Kidney tubule cell (primary cell): ENCODE data around the gene BOC.

Experiments used
- DNase-seq: peaks from one replicate; pipeline ENCODE4 v3.0.0-alpha.2; 2018; ENCODE audit warnings: low spot score

BOC gene

DNA sequence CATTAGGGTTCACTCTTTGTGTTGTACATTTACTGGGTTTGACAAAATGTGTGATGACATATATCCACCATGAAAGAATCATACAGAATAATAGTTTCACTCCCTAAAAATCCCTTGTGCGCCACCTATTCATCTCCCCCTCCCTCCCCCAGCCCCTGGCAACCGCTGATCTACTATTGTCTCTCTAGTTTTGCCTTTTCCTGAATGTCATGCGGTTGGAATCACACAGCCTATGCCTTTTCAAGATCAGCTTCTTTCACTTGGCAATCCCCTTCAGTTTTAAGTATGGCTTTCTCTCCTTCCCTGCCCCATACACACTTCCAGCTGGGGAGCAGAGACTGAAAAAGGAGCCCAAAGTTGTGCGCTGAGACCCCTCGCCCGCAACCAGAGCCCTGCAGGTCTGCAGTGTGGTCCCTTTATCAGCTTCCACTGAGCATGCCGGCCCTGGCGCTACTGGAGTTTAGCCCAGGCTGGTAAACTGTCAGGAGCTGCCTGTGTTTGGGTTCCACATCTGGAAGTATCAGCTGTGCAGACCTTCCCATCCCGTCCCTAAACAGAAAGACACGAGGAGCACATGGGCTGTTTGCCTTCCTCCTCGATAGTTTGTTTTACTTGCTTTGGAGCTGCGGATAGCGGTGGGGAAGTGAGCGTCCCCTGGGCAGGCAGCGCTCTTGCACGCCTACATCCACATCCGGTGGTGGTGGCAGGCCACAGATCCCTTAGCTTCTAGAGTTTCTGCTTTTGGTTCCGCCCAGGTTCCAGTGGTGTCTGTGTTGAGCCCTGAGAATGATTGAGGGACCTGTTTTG lies 12.3 kb downstream of the BOC start:
- no peak for DNase-seq

DNA sequence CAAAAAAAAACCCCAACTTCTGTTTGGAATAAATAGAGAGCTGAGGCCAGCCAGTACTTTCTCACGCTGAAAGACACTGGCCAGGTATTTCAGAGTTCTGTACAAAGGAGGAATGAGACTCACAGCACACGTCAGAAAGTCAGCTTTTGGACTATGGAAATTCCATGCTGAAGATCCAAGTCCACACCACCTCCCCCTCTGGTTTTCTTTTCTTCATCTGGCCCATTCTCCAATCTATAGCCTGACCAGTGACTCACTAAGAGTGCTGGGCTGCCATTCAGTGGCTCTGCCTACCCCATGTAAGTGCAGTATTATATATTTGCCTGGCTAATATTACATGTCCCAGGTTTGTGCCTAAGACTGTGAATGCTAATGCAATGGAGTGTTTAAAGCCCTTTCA lies 13.9 kb downstream of the BOC start:
- no peak for DNase-seq

DNA sequence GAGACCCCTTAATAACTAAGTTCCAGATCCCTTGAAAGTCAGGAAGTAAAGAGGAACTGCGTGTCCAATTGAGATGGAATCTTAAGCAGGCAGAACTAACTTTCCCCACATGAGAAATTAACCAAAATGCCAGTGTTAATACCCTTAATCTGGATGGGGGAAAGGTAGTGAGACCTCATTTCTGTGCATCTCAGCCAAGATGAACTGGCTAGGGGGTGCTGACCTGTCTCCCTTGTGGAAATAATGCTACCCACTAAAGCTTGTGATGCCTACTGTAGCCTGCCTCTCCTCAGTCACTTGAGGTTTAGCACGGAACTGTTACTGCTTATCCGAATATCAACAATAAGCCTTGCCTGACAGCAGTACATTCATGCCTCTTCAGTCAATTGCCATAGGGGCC lies 15.1 kb downstream of the BOC start:
- DNase-seq = no peak

DNA sequence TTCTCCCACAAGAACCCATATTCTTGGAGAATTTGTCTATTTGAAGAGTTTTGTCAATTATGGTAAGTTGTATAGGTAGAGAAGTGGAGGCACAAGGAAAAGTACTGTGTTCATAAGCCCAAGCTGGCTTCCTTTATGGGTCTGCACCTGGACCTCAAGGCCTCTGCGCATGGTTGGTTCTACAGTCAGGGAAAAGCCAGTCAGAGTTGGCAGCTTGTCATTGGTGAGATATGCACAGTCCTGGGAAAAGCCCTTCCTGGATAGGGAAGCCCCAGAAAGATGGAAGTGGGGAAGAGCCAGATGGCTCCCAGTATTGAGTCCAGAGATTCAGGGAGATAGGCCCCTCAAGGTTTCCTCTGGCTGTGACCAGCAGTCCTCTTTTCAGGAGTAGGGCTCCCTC lies 15.8 kb downstream of the BOC start:
- peak; percentile 63 for DNase-seq

DNA sequence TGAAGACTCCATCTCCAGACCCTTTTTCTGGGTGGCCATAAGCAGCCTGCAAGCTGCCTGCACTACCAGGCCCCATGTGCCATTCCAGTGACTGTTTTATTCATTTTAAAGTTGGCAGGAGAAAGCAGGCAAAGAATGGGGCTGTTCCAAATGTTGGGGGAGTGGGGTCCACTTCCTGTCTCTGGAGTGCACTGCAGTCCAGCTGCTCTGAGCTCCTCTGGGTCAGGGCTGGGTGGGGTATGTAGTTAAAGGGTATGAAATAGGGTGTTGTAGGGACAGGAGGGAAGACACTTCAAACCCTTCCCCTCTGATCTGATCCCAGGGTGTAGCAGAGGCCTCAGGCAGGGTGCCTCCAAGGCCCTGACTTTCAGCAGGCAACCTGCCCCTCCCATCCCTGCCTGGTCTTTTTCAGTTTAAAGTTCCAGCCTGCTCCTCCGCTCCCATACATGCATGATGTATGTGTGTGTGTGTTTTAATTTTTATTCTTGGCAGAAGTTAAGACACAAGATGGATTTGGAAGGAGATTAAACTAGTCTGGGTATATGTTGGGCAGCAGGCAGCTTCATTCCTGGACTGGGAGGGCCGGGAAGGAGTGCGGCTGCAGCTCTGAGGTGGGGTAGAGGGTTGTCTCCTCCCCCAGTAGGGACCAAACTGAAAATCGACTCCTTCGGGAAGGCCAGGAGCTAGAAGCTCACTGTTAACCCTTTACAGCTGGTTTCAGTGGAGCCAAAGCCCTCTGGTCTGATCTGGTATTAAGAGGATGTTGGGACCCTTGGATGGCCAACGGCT lies 17.3 kb downstream of the BOC start:
- no peak for DNase-seq

DNA sequence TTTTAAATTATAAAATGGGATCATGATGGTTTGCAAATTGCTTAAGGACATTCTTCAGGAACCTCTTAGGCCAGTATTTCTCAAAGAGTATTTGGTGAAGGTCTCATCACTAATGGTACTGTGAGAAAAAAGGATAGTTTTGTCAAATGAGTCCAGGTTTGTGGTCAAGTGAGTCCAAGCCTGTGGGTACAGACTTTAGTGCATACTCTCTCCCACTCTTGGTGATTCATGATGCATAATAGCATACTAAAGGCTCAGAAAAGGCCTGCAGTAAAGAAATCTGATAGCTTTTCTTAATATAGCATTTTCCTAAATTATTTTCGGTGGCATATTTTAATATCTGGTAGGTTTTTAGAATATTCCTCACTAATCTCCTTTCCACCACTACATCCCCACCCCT lies 20.0 kb downstream of the BOC start:
- DNase-seq = peak; percentile 70

DNA sequence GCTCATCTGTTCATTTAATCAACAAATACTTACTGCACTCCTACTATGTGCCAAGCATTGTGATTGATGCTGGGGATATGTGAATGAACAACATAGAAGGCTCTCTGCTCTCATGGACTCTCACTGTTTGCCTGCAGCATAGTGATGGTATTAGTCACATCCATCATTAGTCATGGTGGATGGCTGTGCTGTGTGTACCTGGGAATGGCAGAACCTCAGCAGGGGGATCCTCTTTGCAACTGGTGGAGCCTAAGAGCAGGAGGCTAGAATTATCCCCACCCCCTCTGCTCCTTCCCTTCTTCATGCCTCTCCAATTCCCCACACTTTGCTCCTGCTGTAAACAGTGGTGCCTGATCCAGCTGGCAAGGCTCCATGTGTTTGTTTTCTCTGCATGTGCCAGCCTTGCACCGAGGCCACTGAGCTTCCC lies 20.5 kb downstream of the BOC start:
- DNase-seq = peak; percentile 96

DNA sequence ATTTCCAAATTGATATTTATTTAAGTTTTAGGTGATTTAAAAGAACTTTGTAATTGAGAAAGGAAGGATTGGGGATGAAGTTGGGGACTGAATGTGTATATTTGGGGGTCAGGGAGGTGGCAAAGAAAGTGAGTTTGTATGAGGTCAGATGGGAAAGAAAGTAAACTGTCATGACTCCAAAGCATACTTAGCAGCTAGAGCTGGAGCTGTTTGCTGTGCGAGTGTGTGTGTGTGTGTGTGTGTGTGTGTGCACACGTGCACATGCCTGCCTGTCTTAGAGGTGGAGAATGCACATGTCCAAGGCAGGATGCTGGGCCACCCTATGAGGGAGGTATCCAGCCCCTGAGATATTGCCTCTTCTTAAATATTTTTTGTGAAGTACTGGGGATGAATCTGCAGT lies 21.0 kb downstream of the BOC start:
- DNase-seq = no peak

DNA sequence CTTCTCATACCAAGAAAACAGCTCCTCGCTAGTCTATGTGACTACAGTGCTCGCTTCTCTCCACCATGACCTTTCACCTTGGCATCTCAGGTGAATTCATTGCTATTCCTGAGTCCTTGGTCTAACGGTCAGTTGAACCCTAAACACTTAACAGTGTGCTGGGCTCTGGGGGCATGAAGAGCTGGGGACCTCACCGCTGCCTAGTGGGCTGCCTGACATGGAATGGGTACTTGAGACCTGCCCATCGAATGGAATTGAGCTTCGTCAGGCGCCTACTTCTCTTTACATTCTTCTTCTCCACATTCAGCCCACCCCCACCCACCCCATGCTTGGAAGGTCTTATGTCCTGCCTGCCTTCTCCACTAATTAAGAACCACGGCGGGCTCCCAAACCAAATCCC lies 22.1 kb downstream of the BOC start:
- no peak for DNase-seq

DNA sequence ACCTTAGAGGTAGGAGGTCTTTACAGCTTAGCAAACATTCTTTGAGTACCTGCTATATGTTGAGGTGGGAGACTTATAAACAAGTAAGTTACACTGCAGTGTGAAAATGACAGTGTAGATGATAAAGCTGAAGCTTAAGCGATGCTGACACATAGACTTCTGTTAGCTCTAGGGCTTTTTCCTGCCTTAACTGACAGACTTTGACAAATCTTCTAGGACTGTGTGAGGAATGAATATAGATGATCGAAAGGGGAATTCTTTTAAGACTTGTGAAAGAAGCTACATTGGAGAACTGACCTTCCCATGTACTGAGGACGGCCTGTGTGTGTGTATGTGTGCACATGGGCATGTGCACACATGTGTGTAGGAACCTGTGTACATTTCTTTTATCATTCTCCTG lies 22.7 kb downstream of the BOC start:
- DNase-seq = no peak

DNA sequence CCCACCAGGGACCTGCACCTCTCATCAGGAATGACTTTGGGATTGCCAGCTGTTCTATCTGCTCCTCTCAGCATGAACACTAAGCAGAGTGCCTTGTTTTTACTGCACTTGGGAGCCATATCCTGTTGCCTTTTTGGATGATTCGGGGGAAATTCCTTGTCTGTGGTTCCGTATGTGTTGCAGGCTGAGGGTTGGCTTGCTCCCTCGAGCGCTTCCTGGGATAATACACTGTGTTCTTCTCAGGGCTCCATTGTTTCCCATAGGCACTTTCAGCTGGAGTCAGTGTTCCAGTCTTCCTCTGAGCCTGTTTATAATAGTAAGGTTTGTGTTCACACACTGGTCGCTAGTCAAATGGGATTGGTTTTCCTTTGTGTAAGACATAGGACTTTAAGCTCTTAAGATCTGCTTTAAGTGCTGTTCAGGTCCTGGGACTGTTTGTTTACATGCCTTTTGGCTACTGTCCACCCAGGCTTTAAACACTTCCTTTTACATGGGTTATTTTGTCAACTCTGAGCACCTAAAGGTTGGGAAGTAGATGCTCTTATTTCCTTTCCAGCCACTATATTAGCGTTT lies 23.4 kb downstream of the BOC start:
- peak; percentile 36 for DNase-seq

DNA sequence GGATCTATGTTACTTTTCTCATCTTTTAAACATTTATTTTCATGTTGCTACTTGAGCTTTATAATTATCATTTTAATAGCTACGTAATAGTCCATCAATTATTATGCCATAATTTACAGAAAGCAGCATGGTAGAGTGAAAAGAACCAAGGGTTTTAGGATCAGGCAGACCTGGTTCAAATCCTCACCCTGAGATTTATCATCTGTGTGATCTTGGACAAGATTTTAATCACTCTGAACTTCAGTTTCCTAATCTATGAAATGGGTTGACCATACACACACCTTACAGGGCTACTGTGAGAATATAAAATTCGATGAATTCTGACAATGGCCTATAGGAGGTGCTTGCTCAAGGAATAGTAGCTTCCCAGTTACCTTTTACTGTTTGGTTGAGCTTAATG lies 27.1 kb downstream of the BOC start:
- DNase-seq = no peak

DNA sequence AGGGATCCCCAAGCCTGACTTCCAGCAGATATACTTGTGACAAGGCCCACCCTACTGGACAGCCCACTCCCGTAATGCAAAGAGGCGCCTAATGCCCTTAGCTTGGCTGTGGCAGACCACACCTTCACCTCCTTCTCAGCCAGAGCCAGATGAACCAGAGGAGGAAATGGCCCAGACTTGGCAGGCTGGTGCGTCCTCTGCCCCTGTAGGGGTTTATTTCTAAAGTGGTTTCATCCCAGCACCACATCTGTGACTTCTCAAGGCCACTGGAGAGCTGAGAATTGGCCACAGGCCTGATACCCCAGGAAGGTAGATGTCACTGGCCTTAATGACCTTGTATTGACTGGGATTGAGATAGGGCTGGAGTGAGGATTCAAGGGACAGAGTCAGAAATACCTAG lies 29.5 kb downstream of the BOC start:
- no peak for DNase-seq

DNA sequence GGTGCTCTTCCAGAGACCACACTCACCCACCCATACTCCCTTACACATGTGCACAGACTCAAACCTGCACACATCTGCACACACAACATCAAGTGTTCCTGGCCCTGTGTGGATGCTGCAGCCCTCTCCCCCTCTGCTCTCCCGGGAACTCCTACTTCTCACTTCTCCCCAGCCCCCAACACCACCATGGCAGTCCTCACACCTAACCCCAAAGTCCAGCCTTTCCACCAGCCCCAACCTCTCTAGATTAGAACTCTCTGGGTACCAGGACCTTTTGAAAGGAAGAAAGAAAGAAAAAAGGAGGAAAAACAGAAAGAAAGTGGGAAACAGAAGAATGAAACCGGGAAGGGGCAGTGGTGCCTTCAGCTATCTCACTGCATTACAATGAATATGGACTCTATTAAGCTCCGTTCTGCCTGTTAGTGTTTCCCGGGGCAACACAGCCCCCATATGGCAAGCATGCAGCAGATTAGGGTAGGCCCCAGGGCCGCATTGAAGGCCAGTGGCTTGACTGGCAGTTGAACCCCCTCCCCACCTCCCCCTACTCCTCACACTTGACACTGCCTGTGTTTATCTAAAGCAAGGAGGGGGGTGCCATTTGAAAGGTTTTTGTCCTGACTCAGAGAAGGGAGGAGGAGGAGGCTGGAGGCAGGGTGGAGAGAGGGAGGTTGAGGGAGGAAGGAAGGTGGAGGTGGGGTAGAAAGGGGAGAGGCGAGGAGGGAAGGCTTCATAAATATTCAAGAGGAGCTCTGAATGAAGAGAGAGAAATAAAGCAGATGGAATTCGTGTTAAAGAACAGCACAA lies 30.1 kb downstream of the BOC start:
- peak; percentile 50 for DNase-seq

DNA sequence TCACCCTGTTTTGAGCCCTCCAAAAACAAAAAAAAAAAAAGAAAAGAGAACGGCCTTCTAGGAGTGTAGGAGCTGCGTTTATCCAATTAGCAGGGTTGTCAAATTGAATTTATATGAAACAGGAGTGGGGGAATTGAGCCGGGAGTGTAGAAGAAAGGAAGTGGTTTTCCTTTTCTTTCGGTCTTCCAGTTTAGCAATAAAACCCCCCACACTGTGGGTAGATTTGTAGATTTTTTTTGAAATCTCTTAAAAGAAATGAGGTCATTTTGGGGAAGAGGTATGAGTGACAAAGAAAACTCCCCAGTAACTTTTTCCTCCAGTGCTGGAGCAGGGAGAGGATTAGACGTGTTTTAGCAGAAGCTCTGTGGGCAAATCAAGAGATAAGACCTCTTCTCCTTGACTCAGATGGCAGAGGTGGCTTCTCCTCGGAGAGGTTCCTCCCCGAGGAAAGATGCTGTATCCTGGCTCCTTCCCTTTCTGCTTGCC lies 30.8 kb downstream of the BOC start:
- DNase-seq = peak; percentile 9

DNA sequence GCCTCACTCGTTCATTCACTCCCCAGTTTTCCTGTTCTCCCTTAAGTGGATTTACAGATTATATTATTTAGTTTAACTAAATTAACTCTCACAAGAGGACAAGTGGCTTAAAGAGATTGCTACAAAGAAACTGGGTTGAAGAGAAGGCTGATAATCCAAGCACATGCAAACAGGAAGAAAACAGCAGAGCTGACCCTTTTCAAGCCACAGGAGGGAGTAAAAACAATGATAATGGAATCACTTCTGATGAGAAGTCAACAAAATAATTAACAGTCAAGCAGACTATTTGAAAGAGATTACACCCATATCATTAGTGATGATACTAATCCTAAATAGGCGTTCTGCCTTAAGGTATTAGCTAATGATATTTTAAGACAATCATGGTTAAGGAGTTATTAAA lies 31.7 kb downstream of the BOC start:
- no peak for DNase-seq

DNA sequence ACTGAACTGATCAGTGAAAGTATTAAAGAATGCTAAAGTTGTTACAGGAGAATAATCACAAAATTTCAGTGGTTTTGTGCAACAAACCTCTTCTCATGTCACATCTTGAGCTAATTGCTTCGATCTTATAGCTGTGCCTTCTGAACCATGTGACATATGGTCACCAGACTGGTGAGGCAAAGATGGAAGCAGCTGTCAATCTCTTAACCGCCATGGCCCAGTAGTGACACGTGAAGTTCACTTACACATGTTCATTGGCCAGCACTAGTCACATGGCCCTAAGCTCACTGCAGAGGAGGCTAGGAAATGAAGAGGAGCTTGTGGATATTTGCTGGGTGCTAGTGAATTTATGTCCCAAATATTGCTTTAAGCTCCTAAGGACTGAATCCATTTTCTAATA lies 32.5 kb downstream of the BOC start:
- DNase-seq = no peak

DNA sequence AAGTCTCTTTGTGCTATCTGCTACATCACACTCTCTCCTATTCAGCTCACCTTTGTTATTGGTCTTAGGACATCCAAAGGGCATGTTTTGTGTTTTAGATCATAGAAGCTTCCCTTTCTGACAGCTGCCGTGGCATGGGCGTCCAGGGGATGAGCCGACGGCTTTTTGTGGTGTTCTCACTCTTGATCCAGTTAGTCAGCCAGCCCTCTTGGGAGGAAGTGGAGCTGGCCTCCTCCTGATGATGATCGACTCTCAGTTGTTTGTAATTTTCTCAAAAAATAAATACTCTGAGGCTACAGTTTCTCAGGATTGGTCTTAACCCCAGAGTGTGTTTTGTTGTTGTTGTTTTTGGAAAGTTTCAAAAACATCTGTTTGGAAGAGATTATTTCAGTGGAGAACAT lies 34.4 kb downstream of the BOC start:
- no peak for DNase-seq

DNA sequence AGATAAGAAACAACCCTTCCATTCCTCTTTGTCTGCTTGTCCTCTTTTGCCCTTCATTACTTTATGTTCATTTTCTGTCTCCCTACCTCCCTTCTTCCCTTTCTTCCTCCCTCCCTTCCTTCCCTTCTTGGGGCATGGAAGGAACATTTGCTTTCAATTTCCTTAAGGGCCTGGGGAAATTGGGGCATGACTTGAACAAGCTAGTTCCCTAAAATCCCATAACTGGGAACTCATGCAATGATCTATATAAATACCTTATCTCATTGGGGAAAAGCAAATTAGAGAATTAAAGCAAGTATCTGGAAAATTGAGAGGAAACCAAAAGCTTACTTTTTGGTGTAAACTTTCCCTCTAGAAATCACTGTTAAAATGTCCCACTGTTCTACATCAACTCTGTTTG lies 35.7 kb downstream of the BOC start:
- DNase-seq = no peak

DNA sequence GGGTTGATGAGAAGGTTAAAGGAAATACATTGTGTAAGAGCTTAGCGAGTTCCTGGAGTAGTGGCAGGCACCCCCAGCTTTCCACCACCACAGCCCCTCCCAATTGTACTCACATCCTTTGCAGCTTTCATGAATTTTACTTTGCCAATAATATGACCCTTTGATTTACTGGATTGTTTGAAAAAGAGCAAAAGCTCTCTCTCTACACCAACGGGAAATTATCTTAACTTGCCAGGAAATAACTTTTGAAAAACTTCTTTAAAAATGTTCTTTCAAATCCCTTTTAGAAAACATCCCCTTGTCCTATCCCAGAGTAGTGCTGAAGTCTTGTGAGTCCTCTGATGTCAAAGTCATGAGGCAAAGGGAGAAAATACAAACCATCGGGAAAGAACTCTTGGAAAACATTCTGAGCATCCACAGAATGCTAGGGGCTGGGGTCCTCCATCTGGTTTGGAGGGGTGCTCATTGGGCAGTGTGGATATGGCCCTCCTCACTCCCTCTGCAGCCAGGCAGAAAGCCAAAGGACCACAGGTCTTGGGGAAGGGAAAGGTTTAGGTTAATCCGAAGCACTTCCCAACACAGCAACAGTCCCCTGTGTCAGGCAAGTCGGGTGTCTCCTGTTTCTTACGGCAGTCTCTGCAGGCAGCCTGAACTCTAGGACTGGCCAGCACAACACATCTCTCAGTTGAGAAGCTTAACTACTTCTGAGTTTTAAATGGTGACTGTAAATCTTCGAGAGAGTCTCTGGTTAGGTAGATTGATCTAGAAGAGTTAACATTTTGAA lies 36.5 kb downstream of the BOC start:
- no peak for DNase-seq

DNA sequence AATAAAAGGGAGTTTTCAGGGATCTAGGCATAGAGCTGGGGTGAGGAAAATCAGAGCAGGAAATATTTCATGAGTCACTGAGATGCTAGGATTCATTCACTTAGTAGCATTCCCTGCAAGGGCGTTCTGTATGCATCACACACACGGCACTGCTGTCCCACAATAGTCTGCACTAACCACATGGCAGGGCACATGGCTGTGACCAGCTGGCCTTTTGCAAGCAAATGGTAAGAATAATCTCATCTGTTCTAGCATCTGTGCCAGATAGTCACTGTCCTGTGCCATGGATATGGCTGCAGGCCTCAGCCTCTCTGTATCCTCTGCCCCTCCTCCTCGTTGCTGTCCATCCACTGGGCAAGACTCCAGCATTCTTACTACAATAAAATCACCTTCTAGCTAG lies 37.8 kb downstream of the BOC start:
- peak; percentile 71 for DNase-seq
